ENCODE measurements around the gene DCHS2. TPM values are rescaled to one million over a fixed set of nuclear protein-coding genes. Genes with fewer than 3 reads are reported as not detected.

DCHS2 gene
- total RNA-seq, 1 donor from 2014 or later, result 97.4 TPM

DNA sequence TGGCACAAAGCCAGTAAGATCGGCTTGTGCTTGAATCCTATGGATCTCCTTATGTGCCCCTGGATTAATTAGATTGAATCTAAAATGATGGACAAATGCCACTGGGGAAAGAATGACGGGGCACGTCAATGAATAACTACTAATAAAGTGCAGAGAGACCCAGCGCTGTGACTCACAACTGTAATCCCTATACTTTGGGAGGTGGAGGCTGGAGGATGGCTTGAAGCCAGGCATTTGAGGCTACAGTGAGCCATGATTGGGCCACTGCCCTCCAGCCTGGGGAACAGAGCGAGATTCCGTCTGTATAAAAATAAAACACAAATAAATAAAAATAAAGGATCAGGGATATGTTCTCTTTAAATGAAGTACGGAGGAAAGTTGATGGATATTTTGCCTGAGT, 179.4 kb downstream of the DCHS2 start:
- no peak for TF ChIP-seq CTCF (IDR thresholded peaks at IDR 0.05; ENCODE audit: partially characterized antibody, unreplicated experiment)
- Mint-ChIP-seq H3K27ac (ENCODE audit: unreplicated experiment) (no peak overlapping the region), H3K36me3 (ENCODE audit: unreplicated experiment) (peaks cover 21% of the 10 kb centered on the region), H3K4me1 (ENCODE audit: low read depth, unreplicated experiment) (no peaks in the 10 kb centered on the region), H3K4me3 (ENCODE audit: unreplicated experiment) (no peak overlapping the region), H3K27me3 (ENCODE audit: unreplicated experiment) (no peaks in the 10 kb centered on the region), H3K9me3 (ENCODE audit: unreplicated experiment) (no peaks in the 10 kb centered on the region)
- no peak for DNase-seq

DNA sequence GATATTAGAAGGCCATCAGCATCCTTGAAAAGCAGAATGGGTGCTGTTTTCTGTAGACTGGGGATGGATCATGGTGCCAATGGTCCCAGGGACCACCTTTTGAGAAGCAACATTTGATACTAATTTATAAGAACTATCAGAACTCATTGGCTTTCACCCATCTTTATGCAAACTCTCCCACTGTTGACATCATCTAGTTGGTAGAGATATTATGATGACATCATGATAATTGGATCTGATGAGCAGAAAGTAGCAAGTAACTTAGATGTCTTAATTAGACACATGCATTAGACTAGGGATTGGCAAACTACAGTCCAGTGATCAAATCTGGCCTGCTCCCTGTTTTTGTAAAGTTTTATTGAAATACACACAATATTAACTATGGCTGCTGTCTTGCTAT, 181.0 kb downstream of the DCHS2 start:
- Mint-ChIP-seq H3K4me1 (ENCODE audit: low read depth, unreplicated experiment) (no peaks in the 10 kb centered on the region), H3K36me3 (ENCODE audit: unreplicated experiment) (peaks cover 21% of the 10 kb centered on the region), H3K4me3 (ENCODE audit: unreplicated experiment) (no peak overlapping the region), H3K27me3 (ENCODE audit: unreplicated experiment) (no peaks in the 10 kb centered on the region), H3K9me3 (ENCODE audit: unreplicated experiment) (no peaks in the 10 kb centered on the region), H3K27ac (ENCODE audit: unreplicated experiment) (no peak overlapping the region)
- TF ChIP-seq CTCF (IDR thresholded peaks at IDR 0.05; ENCODE audit: partially characterized antibody, unreplicated experiment), result no peak
- DNase-seq, result no peak

GRCh38 chr4:154308207-154308606, 183.4 kb downstream of the DCHS2 start:
- H3K27me3 Mint-ChIP-seq (ENCODE audit: unreplicated experiment), result no peaks in the 10 kb centered on the region
- no peak overlapping the region for H3K27ac Mint-ChIP-seq (ENCODE audit: unreplicated experiment)
- no peak for DNase-seq
- no peaks in the 10 kb centered on the region for H3K9me3 Mint-ChIP-seq (ENCODE audit: unreplicated experiment)
- no peak overlapping the region for H3K4me3 Mint-ChIP-seq (ENCODE audit: unreplicated experiment)
- H3K4me1 Mint-ChIP-seq (ENCODE audit: low read depth, unreplicated experiment), result no peaks in the 10 kb centered on the region
- TF ChIP-seq CTCF (IDR thresholded peaks at IDR 0.05; ENCODE audit: partially characterized antibody, unreplicated experiment), result no peak
- peaks cover 25% of the 10 kb centered on the region for H3K36me3 Mint-ChIP-seq (ENCODE audit: unreplicated experiment)

GRCh38 chr4:154307451-154307850, 184.1 kb downstream of the DCHS2 start:
- no peak for DNase-seq
- Mint-ChIP-seq H3K36me3 (ENCODE audit: unreplicated experiment) (peaks cover 25% of the 10 kb centered on the region), H3K4me3 (ENCODE audit: unreplicated experiment) (no peak overlapping the region), H3K27ac (ENCODE audit: unreplicated experiment) (no peak overlapping the region), H3K4me1 (ENCODE audit: low read depth, unreplicated experiment) (no peaks in the 10 kb centered on the region), H3K9me3 (ENCODE audit: unreplicated experiment) (no peaks in the 10 kb centered on the region), H3K27me3 (ENCODE audit: unreplicated experiment) (no peaks in the 10 kb centered on the region)
- TF ChIP-seq CTCF (IDR thresholded peaks at IDR 0.05; ENCODE audit: partially characterized antibody, unreplicated experiment), result no peak

- no peaks in the 10 kb centered on the region for H3K27me3 Mint-ChIP-seq (ENCODE audit: unreplicated experiment)
- TF ChIP-seq CTCF (IDR thresholded peaks at IDR 0.05; ENCODE audit: partially characterized antibody, unreplicated experiment), result no peak
- peaks cover 25% of the 10 kb centered on the region for H3K36me3 Mint-ChIP-seq (ENCODE audit: unreplicated experiment)
- no peaks in the 10 kb centered on the region for H3K4me1 Mint-ChIP-seq (ENCODE audit: low read depth, unreplicated experiment)
- H3K27ac Mint-ChIP-seq (ENCODE audit: unreplicated experiment), result no peak overlapping the region
- H3K4me3 Mint-ChIP-seq (ENCODE audit: unreplicated experiment), result no peak overlapping the region
- no peak for DNase-seq
- H3K9me3 Mint-ChIP-seq (ENCODE audit: unreplicated experiment), result no peaks in the 10 kb centered on the region
Observed at GRCh38 chr4:154305616-154306015, 186.0 kb downstream of the DCHS2 start.

All from glutamatergic neuron (in vitro differentiated cells).